Activated naive CD8-positive, alpha-beta T cell treated with anti-CD3 and anti-CD28 coated beads, Interleukin-2, amount 10 ng/mL, durations not matched to agents 7 days and 5 days (primary cell): ENCODE results near the gene MYL6B. TPM values are rescaled to one million over a fixed set of nuclear protein-coding genes. Genes with fewer than 3 reads are reported as not detected.
"Not testable (repeated sequence)": the region's sequence is repeated elsewhere in the genome, so short reads cannot be mapped to it uniquely, and the experiment has no call there.

Experiments
- ATAC-seq: fragments of 150-1000 bp; cut with Tn5 transposase; one replicate; pipeline ENCODE4 v1.10.0; 2021; ENCODE audit warnings: low read depth, moderate library complexity
- POLR2A ChIA-PET: fragments of 350-600 bp; sonication (Branson Sonifier 250); formaldehyde crosslinking; loops from one replicate; lab custom pipeline; 2021; ENCODE audit warnings: antibody characterized with exemption; lab: Charles Lee
- DNase-seq: peaks from one replicate; pipeline ENCODE4 v3.0.0; 2021
- H3K27ac Mint-ChIP-seq: one replicate; pipeline ENCODE4 v1.8.0; 2022; ENCODE audit warnings: mild to moderate bottlenecking, mixed read lengths
- H3K27me3 Mint-ChIP-seq: one replicate; pipeline ENCODE4 v1.8.0; 2022; ENCODE audit warnings: mild to moderate bottlenecking, moderate library complexity, mixed read lengths
- H3K36me3 Mint-ChIP-seq: one replicate; pipeline ENCODE4 v1.8.0; 2021; ENCODE audit warnings: mild to moderate bottlenecking, mixed read lengths
- H3K4me1 Mint-ChIP-seq: one replicate; pipeline ENCODE4 v1.8.0; 2021; ENCODE audit warnings: mixed read lengths
- H3K4me3 Mint-ChIP-seq: one replicate; pipeline ENCODE4 v1.8.0; 2022; ENCODE audit warnings: mild to moderate bottlenecking, moderate library complexity, mixed read lengths
- H3K9me3 Mint-ChIP-seq: one replicate; pipeline ENCODE4 v1.8.0; 2021; ENCODE audit warnings: mixed read lengths
- total RNA-seq, 2 experiments: library from RNA; stranded (reverse); gene quantifications; one replicate each; pipeline ENCODE4 v1.2.3, GENCODE V29; 2021

The MYL6B gene
- total RNA-seq, 2 experiments from 2014 or later: 46.6 to 47.8 TPM

DNA sequence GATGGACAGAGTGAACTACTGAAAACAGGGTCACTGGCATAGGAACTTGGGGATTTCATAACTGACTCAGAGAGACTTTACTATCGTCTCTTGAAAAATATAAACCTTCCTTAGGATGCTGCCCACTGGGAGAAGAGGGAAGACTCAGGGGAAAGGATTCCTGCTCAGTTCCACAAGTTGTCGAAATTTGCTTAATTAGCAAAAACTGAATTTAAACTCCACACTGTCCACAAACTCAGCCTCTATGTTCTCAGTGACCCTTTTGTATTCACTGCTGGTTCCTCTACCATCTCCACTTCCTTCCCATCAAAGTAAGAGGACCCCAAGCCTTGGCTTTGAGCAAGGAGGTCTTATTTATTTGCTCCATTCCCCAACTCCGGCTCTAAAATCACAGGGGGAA is 7.2 kb upstream of the MYL6B start:
- H3K27ac Mint-ChIP-seq: peak overlapping the region; percentile 34
- H3K4me1 Mint-ChIP-seq: peaks cover 36% of the 10 kb centered on the region
- ATAC-seq (no peak), DNase-seq (no peak)
- H3K4me3 Mint-ChIP-seq: no peak overlapping the region
- peaks cover 43% of the 10 kb centered on the region for H3K36me3 Mint-ChIP-seq
- no peaks in the 10 kb centered on the region for H3K27me3 Mint-ChIP-seq
- no peaks in the 10 kb centered on the region for H3K9me3 Mint-ChIP-seq
- POLR2A ChIA-PET: interaction anchor here (0.6 to 2.3 kb wide), 3 partner anchors 12 to 44 kb away, joined by 3 to 7 read pairs (median 6); partner anchors contain the start of gene SMARCC2

DNA sequence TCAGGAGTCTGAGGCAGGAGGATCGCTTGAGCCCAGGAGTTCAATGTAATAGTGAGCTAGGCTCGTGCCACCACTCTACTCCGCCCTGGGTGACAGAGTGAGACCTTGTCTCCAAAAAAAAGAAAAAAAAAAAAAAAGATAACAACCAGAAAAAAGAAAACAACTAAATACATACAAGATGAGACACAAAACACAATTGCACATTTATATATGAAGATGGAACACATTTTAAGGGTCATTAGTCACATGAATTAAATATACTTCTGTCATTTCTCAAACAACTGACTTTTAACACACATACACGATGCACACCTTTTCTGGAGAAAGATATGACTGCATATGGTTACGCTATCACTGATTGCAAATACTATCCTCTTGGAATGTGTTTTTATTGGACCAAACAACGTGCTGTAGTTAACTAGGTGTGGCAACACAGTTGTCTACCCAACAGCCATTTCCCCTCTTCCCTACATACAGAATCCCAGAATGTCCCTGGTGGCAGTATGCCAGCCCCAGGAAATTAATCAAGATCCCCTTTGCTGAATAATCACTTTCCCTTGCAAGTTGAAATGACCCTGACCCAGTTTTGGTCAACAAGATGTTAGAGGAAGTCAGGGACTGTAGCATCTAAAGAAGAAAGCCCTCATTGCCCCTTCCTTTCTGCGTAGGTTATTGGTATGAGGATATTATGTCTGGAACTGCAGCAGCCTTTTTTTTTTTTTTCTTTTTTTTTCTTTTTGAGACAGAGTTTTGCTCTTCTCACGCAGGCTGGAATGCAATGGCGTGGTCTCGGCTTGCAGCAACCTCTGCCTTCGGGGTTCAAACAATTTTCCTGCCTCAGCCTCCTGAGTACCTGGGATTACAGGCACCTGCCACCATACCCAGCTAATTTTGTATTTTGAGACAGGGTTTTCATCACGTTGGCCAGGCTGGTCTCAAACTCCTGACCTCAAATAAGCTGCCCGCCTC is 5.6 kb upstream of the MYL6B start:
- no peaks in the 10 kb centered on the region for H3K9me3 Mint-ChIP-seq

DNA sequence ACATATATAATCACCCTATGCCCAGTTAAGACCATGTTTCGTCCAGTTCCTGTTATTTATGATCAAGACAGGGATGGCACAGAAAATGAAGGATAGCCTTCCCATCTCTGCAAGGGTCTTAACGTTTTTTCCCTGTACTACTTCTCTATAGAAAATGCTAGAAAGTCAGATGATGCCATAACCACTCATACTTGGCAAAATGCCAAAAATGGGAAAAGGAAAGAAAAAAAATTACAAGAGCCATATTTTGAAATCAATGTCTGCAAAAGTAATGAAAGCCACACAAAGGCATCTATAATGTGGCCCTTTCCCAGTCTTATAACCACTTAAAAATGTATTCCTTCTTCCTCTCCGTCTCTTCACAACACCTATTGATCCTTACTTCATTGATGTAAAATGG is 1.8 kb upstream of the MYL6B start:
- Mint-ChIP-seq H3K27me3 (no peaks in the 10 kb centered on the region), H3K9me3 (no peaks in the 10 kb centered on the region), H3K27ac (peak overlapping the region; percentile 100), H3K4me3 (peak overlapping the region; percentile 95), H3K4me1 (peaks cover 36% of the 10 kb centered on the region), H3K36me3 (peaks cover 12% of the 10 kb centered on the region)
- no peak for DNase-seq
- POLR2A ChIA-PET: interaction anchor here (0.6 to 4.7 kb wide), 7 partner anchors 10 to 478 kb away, joined by 4 to 67 read pairs (median 5); partner anchors contain the start of genes ESYT1, MYL6 and ZC3H10
- no peak for ATAC-seq

More for the DNA sequence above, 5.6 kb upstream of the MYL6B start:
- ATAC-seq: no peak
- POLR2A ChIA-PET: interaction anchor here (0.6 kb wide), 2 partner anchors 7 to 199 kb away, joined by 3 to 4 read pairs; no protein-coding TSS in a partner anchor
- Mint-ChIP-seq H3K36me3 (peaks cover 32% of the 10 kb centered on the region), H3K4me3 (no peak overlapping the region), H3K4me1 (peaks cover 38% of the 10 kb centered on the region), H3K27ac (peak overlapping the region; percentile 8), H3K27me3 (no peaks in the 10 kb centered on the region)
- DNase-seq: no peak

DNA sequence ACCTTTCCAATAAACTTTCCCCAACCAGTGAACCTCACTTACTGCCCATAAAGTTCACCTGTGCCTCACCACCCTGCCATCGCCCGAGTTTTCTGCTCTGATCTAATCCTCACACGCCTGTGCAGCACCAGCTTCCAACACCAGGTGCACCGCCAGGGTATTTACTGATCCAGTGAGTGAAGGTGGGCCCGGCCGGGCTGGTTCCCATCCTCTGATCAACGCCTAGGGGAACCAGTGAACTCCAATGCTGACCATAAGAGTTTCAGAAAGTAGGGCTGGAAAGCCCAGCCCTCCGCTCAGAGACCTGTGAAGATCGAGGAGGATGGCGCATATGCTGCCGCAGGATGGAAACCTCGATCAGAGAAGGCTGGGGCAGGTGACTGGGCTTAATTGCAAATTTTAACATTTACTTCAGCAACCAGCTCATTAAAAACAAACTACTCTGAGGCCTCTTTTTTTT is 685 bp upstream of the MYL6B start:
- no peaks in the 10 kb centered on the region for H3K27me3 Mint-ChIP-seq
- POLR2A ChIA-PET: interaction anchor here (0.8 to 4.7 kb wide), 14 partner anchors 8 to 477 kb away, joined by 3 to 67 read pairs (median 6); partner anchors contain the start of genes ESYT1, MYL6, PA2G4 and PYM1
- H3K9me3 Mint-ChIP-seq: no peaks in the 10 kb centered on the region
- peak overlapping the region; percentile 100 for H3K27ac Mint-ChIP-seq
- peak overlapping the region; percentile 95 for H3K4me3 Mint-ChIP-seq
- DNase-seq (peak; percentile 76), ATAC-seq (peak; percentile 71)
- H3K4me1 Mint-ChIP-seq: peaks cover 35% of the 10 kb centered on the region
- peaks cover 14% of the 10 kb centered on the region for H3K36me3 Mint-ChIP-seq

DNA sequence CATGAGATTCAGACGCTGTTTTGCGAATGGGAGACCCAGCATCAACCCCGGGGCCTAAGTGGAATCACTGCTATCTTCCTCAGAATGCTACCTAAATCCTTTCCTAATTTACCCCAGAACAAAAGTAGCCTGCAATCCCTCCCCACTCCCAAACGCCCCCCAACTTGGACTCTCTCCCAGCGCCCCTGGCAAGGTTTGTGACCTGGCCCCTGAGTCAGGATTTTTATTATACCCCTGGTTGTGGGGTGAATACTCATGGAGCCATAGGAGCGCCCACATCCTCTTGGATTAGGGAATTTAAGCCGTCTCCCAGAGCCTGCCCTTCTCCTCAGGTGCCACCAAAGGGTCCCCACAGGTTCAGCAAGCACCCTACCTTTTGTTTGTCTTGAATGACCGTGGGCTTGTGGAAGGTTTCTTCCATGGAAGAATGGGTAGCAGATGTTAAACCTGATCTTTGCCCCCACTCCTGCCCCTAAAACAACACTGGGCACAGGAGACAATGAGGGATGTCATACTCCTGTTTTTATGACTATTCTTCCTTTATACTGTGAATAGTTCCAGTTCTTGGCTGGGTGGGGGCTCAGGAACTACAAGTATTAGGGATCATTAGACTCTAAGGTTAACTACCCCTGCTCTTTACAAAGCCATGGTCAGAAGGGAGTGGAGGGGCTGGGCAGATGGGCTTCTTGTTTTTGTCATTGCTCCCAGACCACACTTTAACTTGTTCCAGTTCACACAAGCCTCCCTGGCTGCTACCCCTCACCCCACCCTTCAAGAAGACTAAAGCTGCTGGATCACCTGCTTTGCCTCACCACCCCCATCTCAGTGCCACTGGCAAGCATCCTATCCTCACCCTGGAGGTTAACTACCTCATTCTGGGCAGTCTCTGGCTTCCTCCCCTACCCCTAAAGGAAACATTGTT is 630 bp downstream of the MYL6B start:
- Mint-ChIP-seq H3K36me3 (peaks cover 17% of the 10 kb centered on the region), H3K4me3 (peak overlapping the region; percentile 95), H3K9me3 (no peaks in the 10 kb centered on the region), H3K4me1 (peaks cover 36% of the 10 kb centered on the region), H3K27ac (peak overlapping the region; percentile 100), H3K27me3 (no peaks in the 10 kb centered on the region)
- POLR2A ChIA-PET: interaction anchor here (1.0 to 4.2 kb wide), 3 partner anchors 10 to 35 kb away, joined by 3 to 67 read pairs (median 8); partner anchors contain the start of genes ESYT1 and ZC3H10
- ATAC-seq (no peak), DNase-seq (no peak)

DNA sequence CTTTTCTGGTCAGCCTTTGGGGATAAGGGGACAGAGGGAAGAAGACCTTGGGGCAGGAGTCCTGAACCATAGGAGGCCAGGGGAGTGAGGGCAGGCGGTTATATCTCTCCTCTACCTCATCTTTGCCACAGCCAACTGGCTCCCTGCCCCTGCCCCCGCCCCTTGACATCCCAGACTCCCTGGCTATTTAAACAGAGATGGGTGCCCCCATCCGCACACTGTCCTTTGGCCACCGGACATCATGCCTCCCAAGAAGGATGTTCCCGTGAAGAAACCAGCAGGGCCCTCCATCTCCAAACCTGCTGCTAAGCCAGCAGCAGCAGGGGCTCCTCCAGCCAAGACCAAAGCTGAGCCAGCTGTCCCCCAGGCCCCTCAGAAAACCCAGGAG is 1.3 kb downstream of the MYL6B start:
- H3K4me3 Mint-ChIP-seq: peak overlapping the region; percentile 95
- H3K9me3 Mint-ChIP-seq: no peaks in the 10 kb centered on the region
- POLR2A ChIA-PET: interaction anchor here (1.0 to 1.3 kb wide), 3 partner anchors 10 to 26 kb away, joined by 3 to 5 read pairs (median 4); partner anchors contain the start of gene ESYT1
- ATAC-seq: no peak
- no peak for DNase-seq
- peaks cover 36% of the 10 kb centered on the region for H3K4me1 Mint-ChIP-seq
- no peaks in the 10 kb centered on the region for H3K27me3 Mint-ChIP-seq
- peak overlapping the region; percentile 100 for H3K27ac Mint-ChIP-seq
- H3K36me3 Mint-ChIP-seq: peaks cover 19% of the 10 kb centered on the region

DNA sequence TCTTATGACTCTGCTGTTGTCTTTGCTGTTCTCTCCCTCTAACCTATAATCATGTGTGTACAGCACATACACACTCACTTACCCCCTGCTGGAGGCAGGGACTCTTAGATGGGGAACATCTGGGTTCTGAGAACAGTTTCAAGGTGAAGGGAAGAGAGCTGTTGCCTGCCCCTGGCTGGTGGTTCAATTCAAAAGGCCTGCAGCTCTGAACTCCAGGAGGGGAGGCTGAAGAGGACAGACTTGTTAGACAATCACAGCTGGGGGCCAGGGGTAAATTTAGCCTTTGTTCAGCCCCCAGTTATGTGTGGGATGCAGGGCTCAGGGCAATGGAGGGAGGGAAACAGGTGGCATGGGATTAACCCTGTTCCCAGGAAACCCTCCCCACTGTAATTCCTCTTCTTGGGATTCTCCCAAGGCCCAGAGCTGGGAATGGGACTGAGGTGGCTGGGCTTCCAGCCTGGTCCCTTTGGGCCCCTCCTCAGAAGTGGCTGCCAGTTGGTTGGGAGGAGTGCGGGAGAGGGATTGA is 1.9 kb downstream of the MYL6B start:
- ATAC-seq: no peak
- Mint-ChIP-seq H3K4me3 (no peak overlapping the region), H3K27ac (peak overlapping the region; percentile 23), H3K4me1 (peaks cover 38% of the 10 kb centered on the region), H3K27me3 (no peaks in the 10 kb centered on the region), H3K36me3 (peaks cover 25% of the 10 kb centered on the region), H3K9me3 (no peaks in the 10 kb centered on the region)
- POLR2A ChIA-PET: interaction anchor here (1.0 to 1.3 kb wide), 3 partner anchors 9 to 26 kb away, joined by 3 to 5 read pairs (median 4); partner anchors contain the start of gene ESYT1
- no peak for DNase-seq

DNA sequence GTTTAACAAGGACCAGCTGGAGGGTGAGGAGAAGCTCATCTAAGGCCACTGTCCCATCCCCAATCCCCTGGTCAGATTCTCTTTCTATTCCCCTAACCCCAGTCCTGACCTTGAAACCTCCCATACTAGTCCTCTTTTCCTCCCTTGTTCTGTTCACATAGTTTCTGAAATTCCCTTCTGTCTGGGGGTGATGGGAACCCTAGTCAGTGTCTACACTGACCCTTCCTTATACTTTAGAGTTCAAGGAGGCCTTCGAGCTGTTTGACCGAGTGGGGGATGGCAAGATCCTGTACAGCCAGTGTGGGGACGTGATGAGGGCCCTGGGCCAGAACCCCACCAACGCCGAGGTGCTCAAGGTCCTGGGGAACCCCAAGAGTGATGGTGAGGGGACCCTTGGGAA is 2.4 kb downstream of the MYL6B start:
- ATAC-seq (no peak), DNase-seq (no peak)
- peaks cover 25% of the 10 kb centered on the region for H3K36me3 Mint-ChIP-seq
- H3K27me3 Mint-ChIP-seq: no peaks in the 10 kb centered on the region
- POLR2A ChIA-PET: interaction anchor here (0.6 to 1.3 kb wide), 4 partner anchors 11 to 54 kb away, joined by 3 to 12 read pairs (median 4); partner anchors contain the start of gene ESYT1
- H3K4me1 Mint-ChIP-seq: peaks cover 41% of the 10 kb centered on the region
- no peaks in the 10 kb centered on the region for H3K9me3 Mint-ChIP-seq
- peak overlapping the region; percentile 18 for H3K27ac Mint-ChIP-seq
- no peak overlapping the region for H3K4me3 Mint-ChIP-seq

DNA sequence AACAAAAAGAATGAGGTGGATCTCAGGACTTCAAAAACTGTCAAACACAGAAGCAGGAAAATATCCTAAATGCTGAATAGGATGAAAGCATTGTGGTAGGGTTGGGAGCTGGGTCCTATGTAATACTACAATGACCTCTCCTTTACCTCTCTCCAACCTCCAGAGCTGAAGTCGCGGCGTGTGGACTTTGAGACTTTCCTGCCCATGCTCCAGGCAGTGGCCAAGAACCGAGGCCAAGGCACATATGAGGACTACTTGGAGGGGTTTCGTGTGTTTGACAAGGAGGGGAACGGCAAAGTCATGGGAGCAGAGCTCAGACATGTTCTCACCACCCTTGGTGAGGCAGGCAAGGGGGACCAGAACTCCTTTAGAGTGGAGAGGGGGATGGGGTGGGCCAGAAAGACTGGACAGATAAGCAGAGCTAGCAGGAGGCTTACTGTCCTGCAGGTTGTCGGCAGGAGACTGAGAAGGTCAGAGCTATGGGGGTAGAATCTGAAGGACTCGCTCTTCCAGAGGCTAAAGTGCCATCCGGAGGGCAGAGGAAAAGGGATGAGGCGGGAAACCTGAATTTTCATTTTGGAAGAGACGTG is 3.0 kb downstream of the MYL6B start:
- Mint-ChIP-seq H3K9me3 (no peaks in the 10 kb centered on the region), H3K36me3 (peaks cover 30% of the 10 kb centered on the region), H3K27ac (peak overlapping the region; percentile 37), H3K4me3 (no peak overlapping the region), H3K27me3 (no peaks in the 10 kb centered on the region), H3K4me1 (peaks cover 43% of the 10 kb centered on the region)
- POLR2A ChIA-PET: interaction anchor here (0.6 to 1.3 kb wide), 3 partner anchors 10 to 55 kb away, joined by 3 to 12 read pairs (median 4); partner anchors contain the start of gene ESYT1
- no peak for DNase-seq
- no peak for ATAC-seq

DNA sequence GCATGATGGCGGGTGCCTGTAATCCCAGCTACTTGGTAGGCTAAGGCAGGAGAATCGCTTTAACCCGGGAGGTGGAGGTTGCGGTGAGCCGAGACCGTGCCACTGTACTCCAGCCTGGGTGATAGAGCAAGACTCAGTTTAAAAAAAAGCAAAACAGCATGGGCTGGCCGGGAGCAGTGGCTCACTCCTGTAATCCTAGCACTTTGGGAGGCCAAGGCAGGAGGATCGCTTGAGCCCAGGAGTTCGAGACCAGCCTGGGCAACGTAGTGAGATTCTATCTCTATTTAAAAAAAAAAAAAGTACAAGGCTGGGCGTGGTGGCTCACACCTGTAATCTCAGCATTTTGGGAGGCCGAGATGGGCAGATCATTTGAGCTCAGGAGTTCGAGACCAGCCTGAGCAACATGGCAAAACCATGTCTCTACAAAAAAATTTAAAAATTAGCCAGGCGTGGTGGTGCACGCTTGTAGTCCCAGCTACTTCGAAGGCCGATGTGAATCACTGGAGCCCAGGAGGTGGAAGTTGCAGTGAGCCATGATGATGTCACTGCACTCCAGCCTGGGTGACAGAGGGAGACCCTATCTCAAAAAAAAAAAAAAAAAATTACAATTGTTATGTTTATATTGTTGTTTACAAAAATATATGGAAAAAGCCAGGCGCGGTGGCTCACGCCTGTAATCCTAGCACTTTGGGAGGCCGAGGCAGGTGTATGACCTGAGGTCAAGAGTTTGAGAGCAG is 4.2 kb downstream of the MYL6B start:
- Mint-ChIP-seq H3K4me3 (peak overlapping the region; percentile 96), H3K36me3 (peaks cover 34% of the 10 kb centered on the region), H3K4me1 (peaks cover 41% of the 10 kb centered on the region), H3K27ac (peak overlapping the region; percentile 97)
- POLR2A ChIA-PET: interaction anchor here (0.7 to 1.4 kb wide), 9 partner anchors 11 to 523 kb away, joined by 3 to 7 read pairs (median 3); partner anchors contain the start of genes ESYT1 and ZC3H10
- not testable (repeated sequence) for ATAC-seq, H3K9me3 Mint-ChIP-seq, H3K27me3 Mint-ChIP-seq, DNase-seq
